GM19395 (cell line): ENCODE results near the gene COG7.
"Not testable (repeated sequence)": the region's sequence is repeated elsewhere in the genome, so short reads cannot be mapped to it uniquely, and the experiment has no call there.

Source experiments
- ATAC-seq: cut with Tn5 transposase; IDR thresholded peaks from one replicate; pipeline ENCODE4 v1.9.1; 2021; ENCODE audit warnings: mild to moderate bottlenecking, moderate library complexity; ENCODE audit not compliant: unreplicated experiment

COG7 gene

GRCh38 chr16:23416816-23417215 lies 36.2 kb downstream of the COG7 start:
- ATAC-seq: no peak

GRCh38 chr16:23414731-23415130 lies 38.3 kb downstream of the COG7 start:
- no peak for ATAC-seq

- no peak for ATAC-seq
Measured at GRCh38 chr16:23410176-23410575, 42.8 kb downstream of the COG7 start.

GRCh38 chr16:23409522-23409921 lies 43.5 kb downstream of the COG7 start:
- ATAC-seq: no peak

GRCh38 chr16:23408823-23409298 lies 44.1 kb downstream of the COG7 start:
- ATAC-seq: no peak

GRCh38 chr16:23408242-23408822 lies 44.7 kb downstream of the COG7 start:
- no peak for ATAC-seq

- ATAC-seq: no peak
Measured at GRCh38 chr16:23407436-23408127, 45.4 kb downstream of the COG7 start.

GRCh38 chr16:23406546-23407240 lies 46.3 kb downstream of the COG7 start:
- no peak for ATAC-seq

GRCh38 chr16:23406024-23406423 lies 47.0 kb downstream of the COG7 start:
- ATAC-seq: no peak

- no peak for ATAC-seq
Measured at GRCh38 chr16:23403547-23403946, 49.4 kb downstream of the COG7 start.

GRCh38 chr16:23402100-23402499 lies 50.9 kb downstream of the COG7 start:
- no peak for ATAC-seq

GRCh38 chr16:23401139-23401538 lies 51.9 kb downstream of the COG7 start:
- no peak for ATAC-seq

- not testable (repeated sequence) for ATAC-seq
Measured at GRCh38 chr16:23400447-23400846, 52.5 kb downstream of the COG7 start.

GRCh38 chr16:23398987-23399805 lies 53.8 kb downstream of the COG7 start:
- ATAC-seq: no peak

- ATAC-seq: no peak
Measured at GRCh38 chr16:23397464-23397863, 55.5 kb downstream of the COG7 start.

- ATAC-seq: no peak
Measured at GRCh38 chr16:23395732-23396131, 57.3 kb downstream of the COG7 start.

GRCh38 chr16:23394141-23394831 lies 58.7 kb downstream of the COG7 start:
- no peak for ATAC-seq

GRCh38 chr16:23392223-23392600 lies 60.8 kb downstream of the COG7 start:
- no peak for ATAC-seq

- ATAC-seq: no peak
Measured at GRCh38 chr16:23391381-23392222, 61.4 kb downstream of the COG7 start.

- ATAC-seq: not testable (repeated sequence)
Measured at GRCh38 chr16:23389936-23390335, 63.1 kb downstream of the COG7 start.
